Measurements from ENCODE around the gene ZNF595. TPM values are rescaled to one million over a fixed set of nuclear protein-coding genes. Genes with fewer than 3 reads are reported as not detected.
"Not testable (repeated sequence)": the region's sequence is repeated elsewhere in the genome, so short reads cannot be mapped to it uniquely, and the experiment has no call there.

Gene ZNF595
- total and polyA plus RNA-seq, 2 donors (not counting 1 experiment from before 2014, with no cell fraction given): 16.8 to 18.9 TPM

DNA sequence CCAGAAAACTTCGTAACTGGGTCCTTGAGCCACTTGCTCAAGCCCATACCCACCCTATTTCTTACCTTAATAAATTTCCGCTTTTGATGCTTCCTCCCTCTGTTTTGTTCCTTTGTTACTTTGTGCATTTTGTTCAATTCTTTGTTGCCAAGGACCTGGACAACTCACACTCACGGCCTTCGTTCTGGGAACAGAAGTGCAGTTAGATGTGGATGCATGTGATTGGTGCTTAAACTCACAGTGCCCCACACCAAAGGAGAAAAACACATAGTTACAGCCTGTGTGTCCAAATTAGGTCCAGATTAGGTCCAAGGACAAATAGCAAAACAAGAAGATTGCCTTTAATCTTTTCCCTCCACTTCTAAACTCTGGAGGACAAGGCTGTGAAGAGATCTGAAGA is 1.9 kb upstream of the ZNF595 start:
- intact Hi-C loops (cut with micrococcal nuclease); H4K20me1 ChIP-seq (ENCODE audit: control insufficient read depth, insufficient read depth, low read length, poor library complexity, severe bottlenecking); H3K36me3 ChIP-seq (replicated peaks in 1 of 2; ENCODE audit: control extremely low read depth in 1 of 2, control insufficient read depth in 1 of 2, extremely low read depth in 1 of 2, insufficient read depth in 2 of 2, low read length in 1 of 2); H3K4me3 Mint-ChIP-seq; H3K4me1 ChIP-seq (ENCODE audit: control insufficient read depth in 2 of 2, insufficient read depth in 2 of 2, low read length in 2 of 2); H3K9ac ChIP-seq (ENCODE audit: low read length); H3K79me2 ChIP-seq (ENCODE audit: control insufficient read depth, insufficient read depth, low read length); H3K4me1 Mint-ChIP-seq; H3K4me3 ChIP-seq (ENCODE audit: control extremely low read depth in 1 of 5, extremely low read depth in 1 of 5, insufficient read depth in 1 of 5, low read depth in 2 of 5, low read length in 4 of 5); H3K27me3 ChIP-seq (replicated peaks in 1 of 4; ENCODE audit: control extremely low read depth in 1 of 4, control insufficient read depth in 3 of 4, insufficient read depth in 4 of 4, low read length in 3 of 4); H3K9me3 Mint-ChIP-seq (ENCODE audit: insufficient read depth); H3K4me2 ChIP-seq (replicated peaks; ENCODE audit: low read depth, low read length, poor library complexity, severe bottlenecking); H3K27me3 Mint-ChIP-seq; H2AFZ ChIP-seq (ENCODE audit: insufficient read depth, low read depth, low read length, poor library complexity, severe bottlenecking); H3K27ac Mint-ChIP-seq; ATAC-seq (ENCODE audit: low read depth): not testable (repeated sequence)
- Histone ChIP-seq H3K9me3 (ENCODE audit: control extremely low read depth in 1 of 3, control insufficient read depth in 2 of 3, insufficient read depth in 1 of 3, low read length in 2 of 3) (peaks cover 0 to 21% (median 5%) of the 10 kb centered on the region in 3 donors), H3K27ac (ENCODE audit: low read length in 2 of 2) (peak overlapping the region in 1 of 2 donors; percentile 51)
- 80% methylated on average over 1 of the region's 4 CpGs for WGBS (ENCODE audit: insufficient coverage)
- CTCF ChIA-PET: interaction anchor here (1.3 to 2.2 kb wide), 2 partner anchors 8 to 23 kb away, joined by 8 to 12 read pairs; no protein-coding TSS in a partner anchor
- POLR2A ChIA-PET: interaction anchor here (0.6 kb wide), 1 partner anchor 10 kb away, joined by 4 read pairs; no protein-coding TSS in a partner anchor
- DNase-seq: peak; percentile 12

DNA sequence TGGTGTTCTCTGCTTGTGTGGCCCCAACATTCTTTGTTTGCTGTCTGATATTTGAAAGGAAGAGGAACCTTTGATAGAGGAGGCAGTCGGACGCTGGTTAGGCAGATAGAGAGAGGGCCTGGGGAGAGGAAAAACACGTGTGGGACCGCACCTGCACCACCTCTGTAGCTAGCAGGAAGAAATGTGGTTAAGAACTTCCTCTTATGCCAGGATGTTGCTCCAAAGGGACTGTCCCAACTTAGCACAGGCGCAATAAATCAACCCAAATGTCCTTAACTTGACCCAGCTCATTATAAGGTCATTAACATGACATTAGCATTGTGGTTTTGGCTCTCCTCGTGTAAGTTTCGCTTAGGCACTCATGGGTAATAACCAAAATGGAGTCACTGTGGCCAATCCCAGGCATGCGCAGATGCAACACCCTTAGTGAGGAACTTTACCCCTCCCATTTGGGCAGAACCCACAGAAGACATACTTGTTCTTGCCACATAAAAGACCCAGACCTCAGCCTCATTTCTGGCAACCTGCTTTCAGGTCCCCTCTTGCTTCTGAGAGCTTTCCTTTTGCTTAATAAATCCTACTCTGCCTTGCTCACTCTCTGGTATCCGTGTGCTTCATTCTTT is 1.4 kb upstream of the ZNF595 start:
- H3K4me1 Mint-ChIP-seq; H3K4me3 Mint-ChIP-seq; H3K9ac ChIP-seq (ENCODE audit: low read length); H3K27me3 ChIP-seq (replicated peaks in 1 of 4; ENCODE audit: control extremely low read depth in 1 of 4, control insufficient read depth in 3 of 4, insufficient read depth in 4 of 4, low read length in 3 of 4); H3K4me1 ChIP-seq (ENCODE audit: control insufficient read depth in 2 of 2, insufficient read depth in 2 of 2, low read length in 2 of 2); H4K20me1 ChIP-seq (ENCODE audit: control insufficient read depth, insufficient read depth, low read length, poor library complexity, severe bottlenecking); H3K9me3 Mint-ChIP-seq (ENCODE audit: insufficient read depth); DNase-seq; H3K27ac ChIP-seq (ENCODE audit: low read length in 2 of 2); intact Hi-C loops (cut with micrococcal nuclease); POLR2A ChIA-PET; H3K4me3 ChIP-seq (ENCODE audit: control extremely low read depth in 1 of 5, extremely low read depth in 1 of 5, insufficient read depth in 1 of 5, low read depth in 2 of 5, low read length in 4 of 5); H3K27ac Mint-ChIP-seq; H3K36me3 ChIP-seq (replicated peaks in 1 of 2; ENCODE audit: control extremely low read depth in 1 of 2, control insufficient read depth in 1 of 2, extremely low read depth in 1 of 2, insufficient read depth in 2 of 2, low read length in 1 of 2); H3K4me2 ChIP-seq (replicated peaks; ENCODE audit: low read depth, low read length, poor library complexity, severe bottlenecking); H3K79me2 ChIP-seq (ENCODE audit: control insufficient read depth, insufficient read depth, low read length); H3K27me3 Mint-ChIP-seq; H2AFZ ChIP-seq (ENCODE audit: insufficient read depth, low read depth, low read length, poor library complexity, severe bottlenecking): not testable (repeated sequence)
- H3K9me3 ChIP-seq (ENCODE audit: control extremely low read depth in 1 of 3, control insufficient read depth in 2 of 3, insufficient read depth in 1 of 3, low read length in 2 of 3): peaks cover 0 to 21% (median 4%) of the 10 kb centered on the region in 3 donors
- WGBS (ENCODE audit: insufficient coverage): 0% methylated on average over 2 of the region's 9 CpGs
- peak; percentile 77 for ATAC-seq (ENCODE audit: low read depth)
- CTCF ChIA-PET: interaction anchor here (1.3 to 2.2 kb wide), 2 partner anchors 9 to 24 kb away, joined by 8 to 12 read pairs; no protein-coding TSS in a partner anchor

DNA sequence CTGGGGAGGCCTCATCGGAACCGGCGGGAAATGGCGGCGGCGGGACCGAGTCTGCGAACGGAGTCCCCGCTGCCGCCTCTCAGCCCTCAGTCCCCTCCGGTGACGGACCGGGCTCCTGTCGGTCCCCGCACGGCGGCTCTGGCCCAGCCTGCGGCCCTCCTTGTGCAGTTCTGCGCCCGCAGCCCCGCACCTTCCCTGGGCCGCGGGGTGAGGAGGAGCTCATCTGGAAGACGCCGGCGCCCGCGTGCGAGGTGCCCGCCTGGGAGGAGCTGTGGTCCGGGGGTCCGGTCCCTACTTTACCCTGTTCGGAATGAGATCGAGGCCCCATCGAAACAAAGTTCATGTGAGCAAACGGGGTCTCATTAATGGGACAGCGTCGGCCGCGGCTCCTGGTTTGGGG is 400 bp downstream of the ZNF595 start:
- Histone ChIP-seq H3K4me3 (ENCODE audit: control extremely low read depth in 1 of 5, extremely low read depth in 1 of 5, insufficient read depth in 1 of 5, low read depth in 2 of 5, low read length in 4 of 5) (peak overlapping the region in 3 of 5 experiments; percentile 20 to 44 (median 20)), H3K9me3 (ENCODE audit: control extremely low read depth in 1 of 3, control insufficient read depth in 2 of 3, insufficient read depth in 1 of 3, low read length in 2 of 3) (peaks cover 0 to 19% (median 2%) of the 10 kb centered on the region in 3 donors)
- H3K36me3 ChIP-seq (replicated peaks in 1 of 2; ENCODE audit: control extremely low read depth in 1 of 2, control insufficient read depth in 1 of 2, extremely low read depth in 1 of 2, insufficient read depth in 2 of 2, low read length in 1 of 2); H3K4me1 Mint-ChIP-seq; H3K4me2 ChIP-seq (replicated peaks; ENCODE audit: low read depth, low read length, poor library complexity, severe bottlenecking); H3K9me3 Mint-ChIP-seq (ENCODE audit: insufficient read depth); DNase-seq; H4K20me1 ChIP-seq (ENCODE audit: control insufficient read depth, insufficient read depth, low read length, poor library complexity, severe bottlenecking); intact Hi-C loops (cut with micrococcal nuclease); H3K4me1 ChIP-seq (ENCODE audit: control insufficient read depth in 2 of 2, insufficient read depth in 2 of 2, low read length in 2 of 2); CTCF ChIA-PET; H3K9ac ChIP-seq (ENCODE audit: low read length); H3K27me3 ChIP-seq (replicated peaks in 1 of 4; ENCODE audit: control extremely low read depth in 1 of 4, control insufficient read depth in 3 of 4, insufficient read depth in 4 of 4, low read length in 3 of 4); H3K79me2 ChIP-seq (ENCODE audit: control insufficient read depth, insufficient read depth, low read length); H3K27ac Mint-ChIP-seq; H3K27me3 Mint-ChIP-seq; ATAC-seq (ENCODE audit: low read depth); H2AFZ ChIP-seq (ENCODE audit: insufficient read depth, low read depth, low read length, poor library complexity, severe bottlenecking); H3K27ac ChIP-seq (ENCODE audit: low read length in 2 of 2); H3K4me3 Mint-ChIP-seq: not testable (repeated sequence)
- WGBS (ENCODE audit: insufficient coverage): no CpG with 5 or more reads among the region's 41 CpGs
- POLR2A ChIA-PET: interaction anchor here (1.5 kb wide), 1 partner anchor 71 kb away, joined by 3 read pairs; the partner anchor contains the start of gene ZNF718

- H3K4me2 ChIP-seq (replicated peaks; ENCODE audit: low read depth, low read length, poor library complexity, severe bottlenecking); H3K36me3 ChIP-seq (replicated peaks in 1 of 2; ENCODE audit: control extremely low read depth in 1 of 2, control insufficient read depth in 1 of 2, extremely low read depth in 1 of 2, insufficient read depth in 2 of 2, low read length in 1 of 2); H3K4me3 ChIP-seq (ENCODE audit: control extremely low read depth in 1 of 5, extremely low read depth in 1 of 5, insufficient read depth in 1 of 5, low read depth in 2 of 5, low read length in 4 of 5); CTCF ChIA-PET; H4K20me1 ChIP-seq (ENCODE audit: control insufficient read depth, insufficient read depth, low read length, poor library complexity, severe bottlenecking); intact Hi-C loops (cut with micrococcal nuclease); H3K9ac ChIP-seq (ENCODE audit: low read length); H3K4me3 Mint-ChIP-seq; H2AFZ ChIP-seq (ENCODE audit: insufficient read depth, low read depth, low read length, poor library complexity, severe bottlenecking); H3K79me2 ChIP-seq (ENCODE audit: control insufficient read depth, insufficient read depth, low read length); H3K4me1 Mint-ChIP-seq; ATAC-seq (ENCODE audit: low read depth); H3K27ac ChIP-seq (ENCODE audit: low read length in 2 of 2); H3K27ac Mint-ChIP-seq; DNase-seq; H3K27me3 Mint-ChIP-seq; H3K4me1 ChIP-seq (ENCODE audit: control insufficient read depth in 2 of 2, insufficient read depth in 2 of 2, low read length in 2 of 2); H3K27me3 ChIP-seq (replicated peaks in 1 of 4; ENCODE audit: control extremely low read depth in 1 of 4, control insufficient read depth in 3 of 4, insufficient read depth in 4 of 4, low read length in 3 of 4); POLR2A ChIA-PET: not testable (repeated sequence)
- H3K9me3 ChIP-seq (ENCODE audit: control extremely low read depth in 1 of 3, control insufficient read depth in 2 of 3, insufficient read depth in 1 of 3, low read length in 2 of 3): peaks cover 8 to 11% (median 10%) of the 10 kb centered on the region in 3 donors
- H3K9me3 Mint-ChIP-seq (ENCODE audit: insufficient read depth): peaks cover 10% of the 10 kb centered on the region
Measured at GRCh38 chr4:64733-65132, 11.6 kb downstream of the ZNF595 start.
